GM21619 (cell line): ENCODE data around the gene TRAF4.
A peak's percentile ranks its signal among the peaks of the same experiment; 100 is the strongest.
"Not testable (repeated sequence)": the region's sequence is repeated elsewhere in the genome, so short reads cannot be mapped to it uniquely, and the experiment has no call there.

ENCODE experiments used
- ATAC-seq: cut with Tn5 transposase; IDR thresholded peaks from one replicate; pipeline ENCODE4 v1.9.1; 2021; ENCODE audit not compliant: unreplicated experiment

TRAF4 gene

DNA sequence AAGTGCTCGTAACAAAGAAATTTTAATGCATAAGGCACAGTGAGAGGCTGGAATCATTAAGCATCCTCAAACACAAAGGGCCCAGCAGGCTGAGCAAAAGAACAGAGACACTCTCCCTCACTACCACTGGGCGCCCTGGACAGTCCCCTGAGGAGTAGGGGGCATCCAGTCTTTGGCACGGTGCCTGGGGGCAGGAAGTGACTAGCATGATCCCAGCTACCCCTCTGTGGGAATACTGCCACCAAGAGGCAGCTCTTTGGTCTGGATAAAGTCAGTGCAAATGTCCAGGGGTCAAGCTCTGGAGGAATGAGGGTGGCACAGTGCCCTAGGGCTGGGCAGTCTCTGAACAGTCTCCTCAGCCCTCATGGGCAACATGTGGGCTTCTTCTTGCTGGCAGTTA, 29.5 kb upstream of the TRAF4 start:
- no peak for ATAC-seq

- ATAC-seq, result no peak
Observed at GRCh38 chr17:28715217-28715616, 28.6 kb upstream of the TRAF4 start.

GRCh38 chr17:28716740-28717577, 26.9 kb upstream of the TRAF4 start:
- no peak for ATAC-seq

GRCh38 chr17:28717578-28718332, 26.1 kb upstream of the TRAF4 start, which contains the start of gene RAB34:
TSS of gene RAB34 (minus strand) at chr17:28717868. CDS start at chr17:28717266, 602 bp downstream.
- ATAC-seq, result no peak

GRCh38 chr17:28718333-28719020, 25.3 kb upstream of the TRAF4 start:
- ATAC-seq, result no peak

DNA sequence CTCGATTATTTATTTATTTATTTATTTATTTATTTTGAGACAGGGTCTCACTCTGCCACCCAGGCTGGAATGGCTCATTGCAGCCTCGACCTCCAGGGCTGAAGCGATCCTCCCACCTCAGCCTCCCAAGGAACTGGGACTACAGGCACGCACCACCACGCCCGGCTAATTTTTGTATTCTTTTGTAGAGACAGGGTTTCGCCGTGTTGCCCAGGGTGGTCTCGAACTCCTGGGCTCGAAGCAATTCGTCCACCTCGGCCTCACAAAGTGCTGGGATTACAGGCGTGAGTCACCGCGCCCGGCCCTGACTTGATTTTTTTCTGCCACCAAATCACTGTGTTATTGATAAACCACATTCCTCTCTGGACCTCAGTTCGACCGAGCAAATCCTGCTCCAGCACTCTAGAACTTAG, 24.8 kb upstream of the TRAF4 start:
- no peak for ATAC-seq

DNA sequence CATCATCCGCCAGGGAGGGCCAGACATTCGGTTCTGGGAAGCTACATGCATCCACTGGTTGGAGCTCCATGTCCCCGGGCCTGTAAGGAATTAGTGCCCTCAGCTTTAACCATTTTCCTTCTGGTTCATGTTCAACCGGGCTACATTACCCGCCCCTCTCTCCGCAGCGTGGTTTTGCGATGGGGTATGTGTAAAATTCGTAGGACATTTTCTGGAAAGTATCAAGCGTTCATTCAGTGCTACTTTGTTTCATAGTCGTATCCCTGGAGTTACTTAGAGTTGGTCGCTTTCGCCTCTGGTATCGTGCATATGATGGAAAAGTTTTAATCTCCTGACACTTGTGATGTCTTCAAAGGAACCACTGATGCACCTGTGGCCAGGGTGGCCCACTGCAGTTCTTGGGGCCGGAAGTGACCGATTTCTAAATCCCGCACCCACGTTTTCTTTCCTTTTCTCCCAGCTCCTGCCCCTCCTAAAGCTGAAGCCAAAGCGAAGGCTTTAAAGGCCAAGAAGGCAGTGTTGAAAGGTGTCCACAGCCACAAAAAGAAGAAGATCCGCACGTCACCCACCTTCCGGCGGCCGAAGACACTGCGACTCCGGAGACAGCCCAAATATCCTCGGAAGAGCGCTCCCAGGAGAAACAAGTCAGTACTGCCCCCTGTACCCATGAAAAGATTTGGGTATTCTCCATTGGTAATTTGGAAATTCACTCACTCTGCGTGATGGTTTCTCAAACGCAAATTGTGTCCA, 23.4 kb upstream of the TRAF4 start:
- no peak for ATAC-seq

DNA sequence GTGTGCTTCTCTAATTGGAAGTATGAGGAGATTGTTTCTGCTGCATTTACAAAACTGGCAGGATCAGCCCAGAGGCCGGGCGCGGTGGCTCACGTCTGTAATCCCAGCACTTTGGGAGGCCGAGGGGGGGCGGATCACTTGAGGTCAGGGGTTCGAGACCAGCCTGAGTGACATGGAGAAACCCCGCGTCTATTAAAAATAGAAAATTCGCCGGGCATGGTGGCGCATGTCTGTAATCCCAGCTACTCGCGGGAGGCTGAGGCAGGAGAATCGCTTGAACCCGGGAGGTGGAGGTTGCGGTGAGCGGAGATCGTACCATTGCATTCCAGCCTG, 22.8 kb upstream of the TRAF4 start:
- ATAC-seq, result not testable (repeated sequence)

DNA sequence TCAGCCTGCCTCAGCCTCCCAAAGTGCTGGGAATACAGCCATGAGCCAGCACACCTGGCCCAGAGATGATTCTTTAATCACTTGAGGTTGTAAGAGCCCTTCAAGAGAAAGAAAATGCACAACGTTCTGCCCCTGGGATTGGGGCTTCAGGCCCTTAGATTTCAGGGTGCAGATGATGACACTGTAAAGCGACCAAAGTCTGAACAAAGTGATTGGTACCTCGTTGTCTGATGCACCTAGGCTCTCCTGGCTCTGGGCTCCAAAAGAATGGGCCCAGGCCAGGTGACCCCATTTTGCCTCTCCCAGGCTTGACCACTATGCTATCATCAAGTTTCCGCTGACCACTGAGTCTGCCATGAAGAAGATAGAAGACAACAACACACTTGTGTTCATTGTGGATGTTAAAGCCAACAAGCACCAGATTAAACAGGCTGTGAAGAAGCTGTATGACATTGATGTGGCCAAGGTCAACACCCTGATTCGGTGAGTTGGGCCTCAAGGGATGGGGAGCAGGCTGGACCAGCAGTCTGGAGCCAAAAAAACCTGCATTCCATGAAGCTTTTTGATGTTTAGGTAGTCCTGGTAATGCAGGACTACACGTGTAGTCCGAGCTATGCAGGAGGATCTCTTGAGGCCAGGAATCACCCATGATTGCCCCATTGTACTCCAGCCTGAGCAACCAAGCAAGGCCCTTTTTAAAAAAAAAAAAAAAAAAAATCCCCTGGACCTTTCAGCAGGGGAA, 21.2 kb upstream of the TRAF4 start:
- ATAC-seq, result no peak

DNA sequence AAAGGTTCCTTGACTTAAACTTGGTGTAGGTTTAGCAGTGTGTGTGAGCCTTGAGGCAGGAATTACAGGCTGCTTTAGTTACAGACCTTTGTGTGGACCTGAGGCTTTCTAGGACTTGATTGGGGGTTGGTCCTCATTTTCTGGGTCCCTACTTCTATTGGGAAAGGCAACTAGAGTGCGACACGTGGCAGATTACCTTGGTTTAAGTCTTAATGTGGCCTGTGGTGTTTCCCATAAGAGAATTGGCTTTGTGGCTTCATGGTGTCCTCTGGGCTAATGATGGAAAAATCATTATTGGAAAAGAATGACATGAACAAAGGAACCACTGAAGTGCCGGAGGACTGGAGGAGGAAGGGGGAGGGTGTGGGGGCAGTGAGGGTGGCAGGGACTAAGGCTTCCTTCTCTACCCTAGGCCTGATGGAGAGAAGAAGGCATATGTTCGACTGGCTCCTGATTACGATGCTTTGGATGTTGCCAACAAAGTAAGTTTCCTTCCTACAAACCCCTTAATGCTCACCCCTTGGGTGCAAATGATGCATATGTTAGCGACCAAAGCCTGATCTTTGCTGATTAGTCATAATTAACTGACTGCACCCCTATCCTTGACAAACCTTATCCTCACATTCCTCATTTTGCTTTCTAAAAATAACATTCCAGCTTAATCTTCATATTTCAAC, 20.5 kb upstream of the TRAF4 start:
- no peak for ATAC-seq

GRCh38 chr17:28723836-28724499, 19.8 kb upstream of the TRAF4 start:
- ATAC-seq, result not testable (repeated sequence)

GRCh38 chr17:28724500-28725165, 19.2 kb upstream of the TRAF4 start:
- no peak for ATAC-seq

DNA sequence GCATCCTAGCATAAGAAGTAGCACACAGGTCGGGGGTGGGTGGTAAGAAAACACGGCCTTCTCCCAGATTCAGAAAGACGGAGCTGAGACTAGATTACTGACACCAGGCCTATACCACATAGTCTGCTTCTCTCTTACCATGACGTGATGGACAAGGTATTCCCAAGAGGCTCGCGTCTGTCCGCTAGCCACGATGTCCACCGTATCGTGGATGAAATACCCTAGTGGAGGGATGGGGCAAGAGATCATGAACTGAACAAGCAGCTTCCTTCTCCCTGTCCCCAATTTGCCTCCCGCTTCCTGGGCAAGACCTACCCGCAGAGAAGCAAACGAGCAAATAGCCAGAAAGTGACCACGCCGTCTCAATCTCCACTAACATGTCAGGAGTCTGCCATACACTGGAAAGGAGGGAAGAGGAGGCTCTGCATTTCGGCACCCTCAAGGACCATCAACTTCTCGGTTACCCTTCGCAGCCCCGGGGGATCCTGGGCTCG, 18.6 kb upstream of the TRAF4 start:
- no peak for ATAC-seq

DNA sequence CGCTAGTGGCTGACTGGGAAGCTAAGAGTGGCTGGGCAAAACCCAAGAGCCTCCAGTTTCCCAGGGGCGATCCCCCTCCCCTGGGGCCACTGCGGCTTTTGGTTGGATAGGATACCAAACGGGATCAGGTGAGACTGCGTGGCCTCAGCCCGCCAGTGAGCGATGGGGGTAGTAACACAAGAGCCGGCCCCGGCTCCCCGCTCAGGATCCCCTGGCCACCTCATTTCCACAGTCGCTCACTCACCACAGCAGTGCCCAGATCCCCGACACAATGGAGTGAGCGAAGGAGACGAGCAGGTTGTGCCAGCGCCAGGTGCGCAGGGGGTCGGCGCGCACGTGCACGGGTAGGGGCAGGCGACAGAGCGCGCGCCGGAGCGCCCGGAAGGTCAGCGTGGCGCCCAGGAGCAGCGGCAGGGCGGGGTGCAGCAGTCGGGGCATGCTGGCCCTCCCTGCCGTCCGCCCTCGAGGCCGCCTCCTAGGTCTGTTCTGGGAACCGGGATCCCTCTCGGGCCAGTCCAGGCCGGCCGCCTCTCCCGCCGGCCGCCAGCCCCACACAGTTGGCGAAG, 18.1 kb upstream of the TRAF4 start:
- peak; percentile 2 for ATAC-seq

GRCh38 chr17:28726226-28726626, 17.6 kb upstream of the TRAF4 start, which contains the start of gene TLCD1:
TSS of gene TLCD1 (minus strand) at chr17:28726233. CDS start at chr17:28726097, 136 bp downstream.
- ATAC-seq, result peak; percentile 13

- peak; percentile 30 for ATAC-seq
Observed at GRCh38 chr17:28726627-28727491, 17.0 kb upstream of the TRAF4 start.
